Liver (tissue), 9 donors: Measurements from ENCODE around the gene PTPRN2. TPM values are rescaled to one million over a fixed set of nuclear protein-coding genes. Genes with fewer than 3 reads are reported as not detected.

Source experiments
- DNase-seq: peaks from one replicate; pipeline ENCODE4 v3.0.0-alpha.2; 2017; ENCODE audit warnings: low spot score
- H3K27ac ChIP-seq, 2 donors: one replicate each; pipeline ENCODE4 v1.7.0; 2013; ENCODE audit warnings: inconsistent platforms in 2 of 2, low read length in 2 of 2, control low read depth in 1 of 2, low read depth in 1 of 2, mild to moderate bottlenecking in 1 of 2
- H3K27me3 ChIP-seq, 4 donors: one replicate each; pipeline versions ENCODE4 v1.6.1 to v1.7.0; 2013; ENCODE audit warnings: low read length in 3 of 4, inconsistent platforms in 1 of 4, mild to moderate bottlenecking in 1 of 4, moderate library complexity in 1 of 4; ENCODE audit not compliant: control insufficient read depth in 4 of 4, insufficient read depth in 4 of 4
- H3K36me3 ChIP-seq, 4 donors: one replicate each; pipeline versions ENCODE4 v1.6.1 to v1.7.0; 2013; ENCODE audit warnings: low read length in 3 of 4, mild to moderate bottlenecking in 3 of 4, low read depth in 1 of 4, moderate library complexity in 1 of 4; ENCODE audit not compliant: control insufficient read depth in 4 of 4, insufficient read depth in 3 of 4
- H3K4me1 ChIP-seq, 4 donors: one replicate each; pipeline versions ENCODE4 v1.6.1 to v1.7.0; 2013; ENCODE audit warnings: low read length in 3 of 4, mild to moderate bottlenecking in 3 of 4, moderate library complexity in 1 of 4; ENCODE audit not compliant: control insufficient read depth in 4 of 4, insufficient read depth in 4 of 4
- H3K4me3 ChIP-seq, 3 donors: one replicate each; pipeline versions ENCODE4 v1.6.1 to v1.7.0; 2013; ENCODE audit warnings: low read length in 3 of 3, control low read depth in 1 of 3, low read depth in 1 of 3, mild to moderate bottlenecking in 1 of 3
- H3K9ac ChIP-seq, 2 donors: one replicate each; pipeline ENCODE4 v1.7.0; 2013; ENCODE audit warnings: low read length in 2 of 2, mild to moderate bottlenecking in 2 of 2, moderate library complexity in 2 of 2, control low read depth in 1 of 2, low read depth in 1 of 2
- H3K9me3 ChIP-seq, 4 donors: one replicate each; pipeline versions ENCODE4 v1.6.1 to v1.7.0; 2013; ENCODE audit warnings: low read length in 3 of 4; ENCODE audit not compliant: control insufficient read depth in 4 of 4
- ATF3 ChIP-seq: IDR thresholded peaks from 2 replicates; pipeline ENCODE4 v1.6.1; 2016; ENCODE audit warnings: antibody characterized with exemption
- CTCF ChIP-seq: fragments of 150-350 bp; IDR thresholded peaks from 2 replicates; pipeline ENCODE4 v1.5.1; 2017; ENCODE audit warnings: improper control_type of control experiment, low read depth, low read length; ENCODE audit not compliant: missing input control
- EGR1 ChIP-seq, 2 donors: IDR thresholded peaks; 2 replicates each; pipeline ENCODE4 v1.6.1; 2016 to 2018; ENCODE audit warnings: antibody characterized with exemption in 2 of 2, low read depth in 2 of 2
- FOXA1 ChIP-seq: IDR thresholded peaks from 2 replicates; pipeline ENCODE4 v1.6.1; 2016; ENCODE audit warnings: antibody characterized with exemption
- GABPA ChIP-seq, 2 donors: IDR thresholded peaks in 1 of 2; conservative IDR thresholded peaks in 1 of 2; 2 replicates each; pipeline ENCODE4 v1.6.1; 2016; ENCODE audit warnings: antibody characterized with exemption in 2 of 2, mild to moderate bottlenecking in 1 of 2, moderate library complexity in 1 of 2
- HNF4A ChIP-seq, 2 donors: conservative IDR thresholded peaks; 2 replicates each; pipeline ENCODE4 v1.6.1; 2016; ENCODE audit warnings: antibody characterized with exemption in 2 of 2, mild to moderate bottlenecking in 2 of 2
- HNF4G ChIP-seq: IDR thresholded peaks from 2 replicates; pipeline ENCODE4 v1.6.1; 2016; ENCODE audit warnings: antibody characterized with exemption
- JUND ChIP-seq, 2 donors: IDR thresholded peaks; 2 replicates each; pipeline ENCODE4 v1.6.1; 2016; ENCODE audit warnings: antibody characterized with exemption in 2 of 2
- NR2F2 ChIP-seq: IDR thresholded peaks from 2 replicates; pipeline ENCODE4 v1.6.1; 2016; ENCODE audit warnings: antibody characterized with exemption
- RXRA ChIP-seq, 2 donors: IDR thresholded peaks; 2 replicates each; pipeline ENCODE4 v1.6.1; 2017 to 2018; ENCODE audit warnings: antibody characterized with exemption in 2 of 2, mild to moderate bottlenecking in 1 of 2
- SP1 ChIP-seq: IDR thresholded peaks from 2 replicates; pipeline ENCODE4 v1.6.1; 2018; ENCODE audit warnings: antibody characterized with exemption, mild to moderate bottlenecking
- YY1 ChIP-seq: IDR thresholded peaks from 2 replicates; pipeline ENCODE4 v1.6.1; 2016; ENCODE audit warnings: antibody characterized with exemption, mild to moderate bottlenecking
- WGBS: extraction: QIAGEN DNeasy Blood & Tissue Kit; methylation state at CpG from one replicate; pipeline ENCODE4 v1.1.7; 2013; 5-methylcytosine and 5-hydroxymethylcytosine counted together
- polyA plus RNA-seq, 2 donors: library from polyadenylated mRNA; stranded (reverse) in 1 of 2; unstranded in 1 of 2; fragments of 200-250 nt in 1 of 2; fragments of >200 nt in 1 of 2; fragmentation: Nextera tagmentation in 1 of 2; extraction: Ambion mirVana in 1 of 2; gene quantifications; one replicate each; pipeline versions ENCODE4 v1.2.1 to v1.2.3, GENCODE V29; 2013 to 2015
- total RNA-seq, 2 donors: library from RNA; depleted of rRNA; stranded (reverse); fragments of >200 nt; gene quantifications; one replicate each; pipeline ENCODE4 v1.2.3, GENCODE V29; 2014
- donor health status: healthy.
- donor health status: healthy.
- donor health status: healthy.
- donor health status: healthy.
- donor health status: healthy.

Gene PTPRN2
- total and polyA plus RNA-seq, 4 donors = 0.75 to 1.9 (median 1.1) TPM

- TF ChIP-seq ATF3 = no peak
These were observed 936.1 kb downstream of the PTPRN2 start (continued) for GRCh38 chr7:157651366-157652160.

GRCh38 chr7:157650801-157651200, 936.8 kb downstream of the PTPRN2 start:
- 91% methylated on average over 19 of the region's 19 CpGs for WGBS
- Histone ChIP-seq H3K27me3 (no peaks in the 10 kb centered on the region), H3K4me3 (no peak overlapping the region), H3K4me1 (no peaks in the 10 kb centered on the region), H3K36me3 (no peaks in the 10 kb centered on the region), H3K9ac (no peak overlapping the region), H3K9me3 (no peaks in the 10 kb centered on the region), H3K27ac (no peak overlapping the region)
- TF ChIP-seq FOXA1 = no peak
- no peak for TF ChIP-seq HNF4G
- TF ChIP-seq YY1 = no peak
- no peak for TF ChIP-seq SP1
- no peak for TF ChIP-seq JUND (IDR thresholded peaks at IDR 0.05)
- DNase-seq = no peak

GRCh38 chr7:157650131-157650631, 937.4 kb downstream of the PTPRN2 start:
- Histone ChIP-seq H3K4me3 (no peak overlapping the region), H3K4me1 (no peaks in the 10 kb centered on the region)
- 93% methylated on average over 25 of the region's 25 CpGs for WGBS

GRCh38 chr7:157646551-157646950, 941.1 kb downstream of the PTPRN2 start:
- H3K9ac ChIP-seq = no peak overlapping the region
- DNase-seq = no peak
- H3K4me1 ChIP-seq = no peaks in the 10 kb centered on the region
- H3K4me3 ChIP-seq = no peak overlapping the region
- no peaks in the 10 kb centered on the region for H3K36me3 ChIP-seq
- TF ChIP-seq CTCF = no peak
- no peak for TF ChIP-seq HNF4A (conservative IDR thresholded peaks at IDR 0.05)
- TF ChIP-seq RXRA (IDR thresholded peaks at IDR 0.05) = no peak
- no peak for TF ChIP-seq GABPA (IDR thresholded peaks at IDR 0.05 in 1 of 2, conservative IDR thresholded peaks at IDR 0.05 in 1 of 2)
- no peak for TF ChIP-seq EGR1 (IDR thresholded peaks at IDR 0.05; ENCODE audit: low read depth in 2 of 2)
- no peak for TF ChIP-seq SP1
- H3K27me3 ChIP-seq = peaks cover 0 to 3% (median 0%) of the 10 kb centered on the region in 4 donors
- no peaks in the 10 kb centered on the region for H3K9me3 ChIP-seq
- WGBS = 96% methylated on average over 13 of the region's 13 CpGs
- no peak overlapping the region for H3K27ac ChIP-seq

More at GRCh38 chr7:157650131-157650631, 937.4 kb downstream of the PTPRN2 start:
- H3K27ac ChIP-seq = no peak overlapping the region
- no peak for TF ChIP-seq EGR1 (IDR thresholded peaks at IDR 0.05; ENCODE audit: low read depth in 2 of 2)
- TF ChIP-seq GABPA (IDR thresholded peaks at IDR 0.05 in 1 of 2, conservative IDR thresholded peaks at IDR 0.05 in 1 of 2) = no peak
- TF ChIP-seq HNF4A (conservative IDR thresholded peaks at IDR 0.05) = no peak
- no peak for TF ChIP-seq NR2F2
- TF ChIP-seq HNF4G = no peak
- no peak for TF ChIP-seq YY1
- H3K27me3 ChIP-seq = peaks cover 0 to under 1% (median 0%) of the 10 kb centered on the region in 4 donors
- H3K36me3 ChIP-seq = no peaks in the 10 kb centered on the region
- no peaks in the 10 kb centered on the region for H3K9me3 ChIP-seq
- no peak for DNase-seq
- no peak overlapping the region for H3K9ac ChIP-seq
